Colonic mucosa (tissue), 4 donors: ENCODE data around the gene SPP2. TPM values are rescaled to one million over a fixed set of nuclear protein-coding genes. Genes with fewer than 3 reads are reported as not detected.

Source experiments
- DNase-seq: peaks from one replicate; pipeline ENCODE4 v3.0.0-alpha.2; 2020
- H3K27ac ChIP-seq: fragments of 200-600 bp; one replicate; pipeline ENCODE4 v1.8.0; 2021
- H3K27me3 ChIP-seq: fragments of 200-600 bp; one replicate; pipeline ENCODE4 v1.8.0; 2021
- H3K36me3 ChIP-seq: fragments of 200-600 bp; one replicate; pipeline ENCODE4 v1.8.0; 2021
- H3K4me1 ChIP-seq: fragments of 200-600 bp; one replicate; pipeline ENCODE4 v1.8.0; 2021; ENCODE audit warnings: mild to moderate bottlenecking
- H3K4me3 ChIP-seq: fragments of 200-600 bp; one replicate; pipeline ENCODE4 v1.8.0; 2021
- H3K9ac ChIP-seq, 2 donors: one replicate each; pipeline ENCODE4 v1.7.0; 2013; ENCODE audit warnings: control low read depth in 2 of 2, low read depth in 2 of 2, low read length in 2 of 2
- H3K9me3 ChIP-seq: fragments of 200-600 bp; one replicate; pipeline ENCODE4 v1.8.0; 2021
- CTCF ChIP-seq: fragments of 200-600 bp; IDR thresholded peaks from one replicate; pipeline ENCODE4 v1.8.0; 2022; ENCODE audit warnings: antibody characterized with exemption, mild to moderate bottlenecking
- intact Hi-C: fragments of 100-400 bp; cut with DNase I; formaldehyde crosslinking; loops from one replicate; pipeline ENCODE4 v1.14.1; 2022
- total RNA-seq, 2 donors: library from RNA; stranded (reverse); fragmentation: NEBNext Ultra II Directional in 1 of 2; extraction: Animal tissue kit (Norgen Biotek cat#: 25700) in 1 of 2; gene quantifications; one replicate each; pipeline ENCODE4 v1.2.1, GENCODE V29; 2021
- donor health status: healthy.
- donor health status: DM: no; HTN: no; CAD: no.
- donor health status: DM: no; HTN: no; CAD: no.

SPP2 gene
- total RNA-seq, 2 donors from 2014 or later = not detected

- intact Hi-C loops = no loop called here
These were observed 61.0 kb downstream of the SPP2 start for GRCh38 chr2:234111523-234111922.

DNA sequence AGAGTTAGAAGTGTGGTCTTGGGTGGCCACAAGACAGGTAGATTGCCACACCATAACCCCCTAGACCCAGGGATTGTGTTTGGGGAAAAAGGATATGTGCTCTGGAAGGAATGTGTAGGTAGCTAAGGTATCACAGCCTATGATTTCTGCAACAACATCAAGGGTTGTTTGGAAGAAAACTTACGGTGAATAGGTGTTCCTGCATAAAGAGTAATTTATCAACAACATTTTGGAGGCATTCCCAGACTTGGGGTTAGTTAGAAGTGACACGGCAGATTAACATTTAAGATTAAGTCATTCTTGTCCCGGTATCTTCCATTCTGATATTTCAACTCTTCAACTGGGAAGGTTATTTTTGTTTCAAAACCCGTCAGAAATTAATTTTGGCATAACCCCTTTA lies 65.5 kb downstream of the SPP2 start:
- Histone ChIP-seq H3K4me1 (no peaks in the 10 kb centered on the region), H3K27ac (no peak overlapping the region), H3K4me3 (no peak overlapping the region), H3K9ac (no peak overlapping the region), H3K36me3 (no peaks in the 10 kb centered on the region), H3K9me3 (no peaks in the 10 kb centered on the region), H3K27me3 (no peaks in the 10 kb centered on the region)
- intact Hi-C loops = no loop called here
- no peak for TF ChIP-seq CTCF
- no peak for DNase-seq

More at GRCh38 chr2:234111523-234111922, 61.0 kb downstream of the SPP2 start:
- TF ChIP-seq CTCF = no peak
- no peaks in the 10 kb centered on the region for H3K36me3 ChIP-seq
- H3K27ac ChIP-seq = no peak overlapping the region
- no peak for DNase-seq
- no peak overlapping the region for H3K4me3 ChIP-seq
- H3K9me3 ChIP-seq = no peaks in the 10 kb centered on the region
- H3K9ac ChIP-seq = no peak overlapping the region
- H3K27me3 ChIP-seq = no peaks in the 10 kb centered on the region
- no peaks in the 10 kb centered on the region for H3K4me1 ChIP-seq

- no peak for DNase-seq
- H3K9ac ChIP-seq = no peak overlapping the region
- H3K36me3 ChIP-seq = no peaks in the 10 kb centered on the region
- no peak overlapping the region for H3K4me3 ChIP-seq
- no peak overlapping the region for H3K27ac ChIP-seq
- TF ChIP-seq CTCF = no peak
- H3K9me3 ChIP-seq = no peaks in the 10 kb centered on the region
- intact Hi-C loops = no loop called here
- no peaks in the 10 kb centered on the region for H3K27me3 ChIP-seq
- H3K4me1 ChIP-seq = no peaks in the 10 kb centered on the region
These were observed 71.5 kb downstream of the SPP2 start for GRCh38 chr2:234121999-234122398.

- no peak for DNase-seq
- H3K4me3 ChIP-seq = no peak overlapping the region
- H3K27me3 ChIP-seq = peaks cover 1% of the 10 kb centered on the region
- intact Hi-C loops = no loop called here
- no peaks in the 10 kb centered on the region for H3K4me1 ChIP-seq
- no peaks in the 10 kb centered on the region for H3K36me3 ChIP-seq
- no peak overlapping the region for H3K27ac ChIP-seq
- no peak for TF ChIP-seq CTCF
- H3K9ac ChIP-seq = no peak overlapping the region
- no peaks in the 10 kb centered on the region for H3K9me3 ChIP-seq
These were observed 75.1 kb downstream of the SPP2 start for GRCh38 chr2:234125451-234126145.

- no peak for TF ChIP-seq CTCF
- Histone ChIP-seq H3K9me3 (no peaks in the 10 kb centered on the region), H3K36me3 (no peaks in the 10 kb centered on the region), H3K27me3 (peaks cover 6% of the 10 kb centered on the region), H3K4me1 (no peaks in the 10 kb centered on the region), H3K4me3 (no peak overlapping the region), H3K27ac (no peak overlapping the region), H3K9ac (no peak overlapping the region)
- intact Hi-C loops = no loop called here
- no peak for DNase-seq
These were observed 75.6 kb downstream of the SPP2 start for GRCh38 chr2:234126146-234126470.

Other genes starting within 250 kb of the SPP2 start
- 10 to 100 TPM in 1 of 2 donors, 1 to 10 TPM in 1; 8.9 to 40.8 TPM for gene HJURP, start 196.2 kb upstream of the SPP2 start, total RNA-seq
- gene TRPM8, start 133.3 kb upstream of the SPP2 start, total RNA-seq = not detected